Iris pigment epithelial cell (primary cell): Measurements from ENCODE around the gene FOXC2.
"Not testable (repeated sequence)": the region's sequence is repeated elsewhere in the genome, so short reads cannot be mapped to it uniquely, and the experiment has no call there.

Source experiments
- DNase-seq: peaks from one replicate; pipeline ENCODE4 v3.0.0-alpha.2; 2011; ENCODE audit warnings: low read depth

The FOXC2 gene

GRCh38 chr16:86573646-86574508 is 7.2 kb downstream of the FOXC2 start:
- DNase-seq = no peak

DNA sequence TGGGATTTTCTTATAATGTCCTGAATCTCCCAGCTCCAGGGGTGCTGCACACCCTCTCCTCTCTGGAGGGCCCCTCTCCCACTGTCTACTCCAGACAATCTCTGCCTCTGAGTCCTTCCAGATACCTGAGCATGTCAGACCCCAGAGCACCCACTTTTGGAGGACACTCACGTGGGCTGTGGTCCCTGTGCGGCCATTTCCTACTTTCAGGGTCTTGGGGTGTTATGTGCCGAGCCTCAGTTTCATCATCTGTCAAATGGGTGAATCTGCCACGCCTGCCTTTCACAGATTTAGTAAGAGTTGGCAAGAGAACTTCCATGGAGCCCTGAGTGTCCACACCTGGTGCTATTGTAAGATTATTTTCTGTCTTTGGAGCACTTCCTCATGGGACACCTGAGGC is 8.0 kb downstream of the FOXC2 start:
- DNase-seq = no peak

DNA sequence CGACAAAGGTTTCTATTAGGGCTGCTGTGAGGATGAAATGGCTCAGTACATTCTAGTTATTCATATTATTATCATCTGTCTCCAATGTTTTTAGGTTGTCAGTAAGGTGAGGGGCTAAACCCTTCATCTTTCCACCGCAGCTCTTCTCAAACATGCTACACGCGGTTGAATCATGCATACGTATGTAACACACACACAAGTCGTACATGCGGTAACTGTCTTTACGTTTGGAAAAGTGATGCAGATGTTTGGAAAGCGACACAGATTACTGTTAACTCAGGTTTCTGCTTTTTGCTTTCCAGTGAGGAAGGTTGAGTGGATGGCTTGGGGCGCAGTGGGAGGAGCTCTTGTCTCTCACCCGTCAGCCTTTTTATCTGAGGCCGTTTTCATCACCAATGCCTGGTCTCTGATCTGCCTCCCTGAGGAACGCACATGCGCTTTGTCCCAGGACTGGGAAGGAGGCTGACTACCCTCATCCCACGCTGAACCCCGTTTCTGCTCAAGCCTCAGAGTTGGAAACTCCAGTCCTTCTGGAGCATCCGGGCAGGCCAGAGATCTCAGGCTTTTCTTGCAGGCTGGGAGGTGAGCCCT is 8.6 kb downstream of the FOXC2 start:
- no peak for DNase-seq

- peak; percentile 96 for DNase-seq
These were observed 9.3 kb downstream of the FOXC2 start for GRCh38 chr16:86575754-86576557.

- DNase-seq = peak; percentile 40
These were observed 10.1 kb downstream of the FOXC2 start for GRCh38 chr16:86576591-86577313.

DNA sequence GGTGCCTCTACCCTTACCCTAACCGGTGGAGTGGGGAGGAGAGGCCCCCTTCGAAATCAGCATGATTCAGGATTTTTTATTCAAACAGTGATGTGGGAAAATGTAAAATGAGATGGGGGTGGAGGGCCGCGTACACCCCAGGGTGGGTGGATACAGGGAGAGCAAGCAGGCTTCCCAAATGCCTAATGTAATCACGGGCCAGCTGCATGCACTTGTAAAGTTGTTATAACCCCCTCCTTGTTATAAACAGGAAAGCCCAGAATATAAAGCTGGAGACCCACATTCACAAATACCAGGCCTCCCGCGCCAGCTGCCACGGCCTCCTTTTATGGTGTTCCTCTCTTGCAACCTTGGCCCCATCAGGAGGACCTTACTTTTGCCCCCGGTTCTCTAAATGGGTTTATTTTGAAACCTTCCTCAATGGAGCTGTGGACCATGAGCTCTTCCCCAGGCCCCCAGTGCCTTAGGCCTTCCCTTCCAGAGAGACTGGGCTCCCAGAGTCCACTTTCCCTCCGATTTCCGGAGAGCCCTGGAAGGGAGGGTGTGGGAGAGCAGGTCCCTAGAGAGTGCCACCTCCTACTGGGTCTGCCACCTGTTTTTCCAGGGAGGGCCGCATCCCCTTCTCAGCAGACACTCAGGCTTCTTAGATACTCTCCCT is 10.8 kb downstream of the FOXC2 start:
- DNase-seq = no peak

DNA sequence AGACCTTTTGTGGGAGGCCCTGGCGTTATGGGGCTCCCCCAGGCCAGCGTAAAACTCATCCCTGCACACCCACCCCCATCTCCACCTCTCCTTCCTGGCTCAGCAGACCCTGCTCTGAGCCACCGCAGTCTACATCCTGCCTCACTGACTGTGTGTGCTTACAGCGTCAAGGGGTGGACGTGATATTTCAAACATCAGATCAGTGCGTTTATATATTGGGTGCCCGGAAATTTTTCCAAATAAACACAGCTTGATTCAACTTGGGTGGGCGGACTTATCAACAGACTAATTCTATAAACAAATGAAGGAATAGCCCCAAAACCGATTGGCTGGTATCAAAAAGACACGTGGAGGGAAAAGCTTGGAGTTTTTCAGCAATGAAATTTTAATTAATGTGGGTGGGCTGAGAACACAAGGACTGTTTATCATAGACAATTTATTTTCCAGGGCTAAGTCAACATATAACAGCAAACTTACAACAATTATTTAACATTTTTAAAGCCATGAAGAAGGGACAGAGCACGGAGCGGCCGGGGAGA is 11.5 kb downstream of the FOXC2 start, which contains the start of gene FOXL1:
FOXL1 (plus strand) TSS at position 489 of the 539 bp plus-strand sequence. CDS start 175 bp downstream, outside the sequence.
- DNase-seq = peak; percentile 86

GRCh38 chr16:86578611-86579267 is 12.1 kb downstream of the FOXC2 start:
- DNase-seq = peak; percentile 79

DNA sequence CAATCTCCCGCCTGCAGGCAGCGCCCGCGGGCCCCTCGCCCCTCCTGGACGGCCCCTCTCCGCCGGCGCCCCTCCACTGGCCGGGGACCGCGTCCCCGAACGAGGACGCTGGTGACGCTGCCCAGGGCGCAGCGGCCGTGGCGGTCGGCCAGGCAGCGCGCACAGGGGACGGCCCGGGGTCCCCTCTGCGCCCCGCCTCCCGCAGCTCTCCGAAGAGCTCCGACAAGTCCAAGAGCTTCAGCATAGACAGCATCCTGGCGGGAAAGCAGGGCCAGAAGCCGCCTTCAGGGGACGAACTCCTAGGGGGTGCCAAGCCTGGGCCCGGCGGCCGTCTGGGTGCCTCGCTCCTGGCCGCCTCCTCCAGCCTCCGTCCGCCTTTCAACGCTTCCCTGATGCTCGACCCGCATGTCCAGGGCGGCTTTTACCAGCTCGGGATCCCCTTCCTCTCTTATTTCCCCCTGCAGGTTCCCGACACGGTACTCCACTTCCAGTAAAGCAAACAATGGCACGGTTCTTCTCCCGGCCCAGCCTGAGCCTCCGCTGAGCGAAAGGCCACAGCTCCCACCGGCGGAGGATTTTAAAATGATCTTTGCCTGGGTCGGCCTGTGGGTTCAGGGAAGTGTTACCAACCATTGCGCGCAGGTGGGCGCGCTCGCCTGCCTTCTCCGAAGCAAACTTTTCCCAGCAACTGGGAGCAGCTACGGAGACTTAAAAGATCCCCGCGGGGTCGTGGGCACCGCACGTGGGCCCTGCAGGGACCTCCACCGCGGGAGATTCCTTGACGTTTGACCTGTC is 12.8 kb downstream of the FOXC2 start:
- no peak for DNase-seq

DNA sequence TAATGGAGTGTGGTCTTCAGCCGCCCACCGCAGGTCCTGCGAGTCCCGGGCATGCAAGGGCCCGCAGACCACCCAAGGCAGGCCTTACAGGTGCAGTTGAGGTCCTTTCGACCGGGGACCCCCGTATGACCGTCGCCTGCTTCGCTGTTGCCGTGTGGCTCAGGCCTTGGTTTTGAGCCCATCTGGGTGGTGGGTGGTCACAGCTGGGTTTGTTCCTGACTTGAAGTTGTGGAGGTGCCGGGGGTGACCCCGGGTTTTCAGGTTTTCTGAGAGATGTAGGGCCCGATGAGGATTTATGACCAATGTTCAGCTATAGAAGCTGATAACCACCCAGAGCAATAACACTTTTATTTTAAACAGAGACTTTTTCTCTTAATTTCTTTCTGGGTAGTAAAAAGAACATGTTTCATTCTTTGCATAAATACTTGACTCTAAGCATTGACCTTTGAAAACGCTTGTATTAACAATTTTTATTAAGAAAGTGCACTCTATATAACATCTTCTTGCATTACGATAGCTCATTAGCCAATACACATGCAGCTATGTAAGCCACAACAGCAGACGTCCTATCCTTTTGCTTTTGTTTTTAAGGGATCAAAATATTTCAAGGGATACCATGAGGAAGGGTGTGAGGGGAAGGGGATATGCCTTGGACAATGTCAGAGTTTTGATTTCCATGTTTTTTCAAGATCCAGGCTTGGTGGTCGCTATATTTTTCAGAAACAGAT is 13.6 kb downstream of the FOXC2 start:
- DNase-seq = no peak

GRCh38 chr16:86580791-86581170 is 14.2 kb downstream of the FOXC2 start:
- DNase-seq = no peak

GRCh38 chr16:86581458-86581857 is 14.8 kb downstream of the FOXC2 start:
- no peak for DNase-seq

- no peak for DNase-seq
These were observed 17.5 kb downstream of the FOXC2 start for GRCh38 chr16:86584071-86584685.

GRCh38 chr16:86584726-86585721 is 18.4 kb downstream of the FOXC2 start:
- peak; percentile 76 for DNase-seq

DNA sequence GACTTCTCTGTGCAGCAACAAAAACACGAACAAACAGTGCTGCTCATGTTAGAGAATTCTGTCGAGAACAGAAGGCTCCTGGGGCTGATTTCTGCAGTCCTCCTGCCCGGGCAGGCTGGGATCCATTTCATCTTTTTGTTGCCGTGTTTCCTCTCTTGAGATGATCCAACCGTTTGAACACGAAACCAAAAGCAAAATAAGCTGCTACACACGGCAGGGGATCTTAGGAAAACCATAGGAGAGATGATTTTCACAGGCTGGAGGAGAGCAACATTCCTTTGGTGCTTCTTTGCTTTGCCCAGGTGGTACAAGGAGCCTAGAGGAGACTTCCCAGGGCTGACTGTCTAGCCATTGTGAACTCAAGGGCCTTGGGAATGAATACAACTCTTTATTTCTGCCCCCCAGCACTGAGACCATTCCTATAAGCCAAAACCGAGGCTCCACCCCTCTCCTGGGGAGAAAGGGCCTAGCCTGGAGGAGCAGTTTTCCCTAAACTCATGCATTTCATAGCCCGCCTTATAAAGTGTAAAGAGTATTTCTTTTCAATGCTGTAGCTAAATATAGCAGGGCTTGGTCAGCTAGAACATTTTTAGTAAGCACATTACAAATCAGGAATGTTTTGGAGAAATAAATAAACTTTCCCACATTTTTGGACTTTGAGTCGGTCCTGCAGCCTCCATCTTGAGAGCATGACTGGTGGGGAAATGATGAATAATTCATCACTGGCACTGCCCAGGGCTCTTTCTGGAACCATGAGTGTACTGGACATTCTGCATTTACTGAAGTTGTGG is 19.4 kb downstream of the FOXC2 start:
- peak; percentile 58 for DNase-seq

GRCh38 chr16:86587487-86587886 is 20.9 kb downstream of the FOXC2 start:
- DNase-seq = no peak

- not testable (repeated sequence) for DNase-seq
These were observed 21.3 kb downstream of the FOXC2 start for GRCh38 chr16:86587955-86588354.
